Measurements from ENCODE around the gene BCKDHB.
A peak's percentile ranks its signal among the peaks of the same experiment; 100 is the strongest.

The BCKDHB gene

DNA sequence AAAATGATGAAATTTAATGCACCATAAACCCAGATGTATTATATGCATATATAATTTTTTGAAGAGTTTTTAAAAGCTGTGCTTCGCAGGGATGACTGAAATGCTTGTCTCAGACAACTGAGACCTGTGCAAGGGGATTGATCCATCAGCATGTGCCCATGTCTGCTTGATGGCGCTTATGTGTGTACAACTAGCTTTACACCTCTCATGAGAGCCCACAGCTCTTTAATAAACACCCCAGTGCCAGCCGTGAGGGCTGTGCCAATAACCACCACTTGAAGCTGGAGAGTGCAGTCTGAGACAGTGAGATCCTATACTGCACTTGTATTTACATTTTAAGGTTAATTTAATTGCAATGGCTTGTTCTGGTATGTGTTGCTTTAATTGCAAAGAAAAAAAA, 225.5 kb downstream of the BCKDHB start:
- no peak for DNase-seq

GRCh38 chr6:80333342-80333741, 226.9 kb downstream of the BCKDHB start:
- no peak for DNase-seq

- DNase-seq: no peak
Observed at GRCh38 chr6:80335121-80335531, 228.7 kb downstream of the BCKDHB start.

DNA sequence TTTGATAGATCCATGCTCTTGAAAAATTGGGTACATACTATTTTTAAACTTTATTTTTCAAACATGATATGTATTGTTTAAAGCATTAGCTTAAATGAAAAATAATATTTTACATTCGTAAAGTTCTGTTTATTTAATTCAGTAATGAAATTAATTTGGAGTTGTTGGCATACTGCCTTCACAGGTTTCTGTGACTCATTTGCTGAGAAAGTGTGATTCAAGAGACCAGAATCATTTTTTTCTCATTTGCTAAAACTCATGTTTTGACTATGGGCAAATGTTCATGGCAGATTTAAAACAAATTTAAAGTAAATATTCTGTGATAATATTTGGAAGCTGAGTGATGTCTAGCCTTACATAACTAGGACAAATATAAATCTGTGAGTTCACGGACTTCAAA, 230.4 kb downstream of the BCKDHB start:
- DNase-seq: no peak

DNA sequence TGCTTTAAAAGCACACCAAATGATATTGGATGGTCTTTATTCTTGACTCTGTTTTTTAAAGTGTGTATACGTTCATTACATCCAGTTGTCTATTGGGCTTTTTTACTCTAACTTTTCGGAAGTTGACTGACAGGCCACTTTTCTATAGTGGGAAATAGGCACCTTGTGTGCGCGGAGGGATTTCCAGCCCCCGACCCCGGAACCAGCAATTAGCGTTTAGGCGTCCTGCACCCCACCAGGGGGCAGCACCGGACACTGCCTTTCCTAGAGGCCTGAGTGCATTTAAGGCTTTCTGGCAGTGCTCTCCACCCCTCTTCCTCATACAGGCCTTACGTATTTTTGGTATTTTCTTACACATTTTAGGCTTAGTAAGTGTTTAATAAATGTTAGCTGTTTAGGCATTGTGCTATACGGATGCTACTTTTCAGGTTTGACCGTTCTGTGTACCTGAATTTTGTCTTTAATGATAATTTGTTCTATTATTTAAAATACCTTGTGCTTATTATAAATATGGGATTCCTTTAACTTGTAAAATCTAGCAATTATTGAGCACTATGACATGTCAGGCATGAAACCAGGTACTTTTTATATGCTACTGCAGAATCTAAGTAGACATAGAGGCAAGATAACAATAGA, 231.8 kb downstream of the BCKDHB start:
- DNase-seq: peak; percentile 16 to 60 (median 46)

DNA sequence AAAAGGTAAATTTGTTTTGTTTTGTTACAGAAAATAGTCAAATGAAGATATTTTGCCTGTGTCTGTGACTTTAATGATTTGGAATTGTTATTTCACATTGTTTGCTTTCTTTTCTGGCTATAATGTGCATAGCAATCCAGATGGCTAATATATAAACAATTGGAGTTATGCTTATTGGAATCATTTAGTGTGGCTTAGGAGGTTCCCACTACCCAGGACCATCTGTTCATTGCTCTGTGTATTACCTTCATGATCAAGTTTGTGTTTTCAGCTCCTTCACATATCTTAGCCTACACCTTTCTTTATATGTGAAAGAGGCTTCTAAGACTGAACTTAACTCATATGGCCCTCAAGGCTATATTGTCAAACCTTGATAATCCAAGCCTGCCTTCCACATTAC, 232.9 kb downstream of the BCKDHB start:
- no peak for DNase-seq

DNA sequence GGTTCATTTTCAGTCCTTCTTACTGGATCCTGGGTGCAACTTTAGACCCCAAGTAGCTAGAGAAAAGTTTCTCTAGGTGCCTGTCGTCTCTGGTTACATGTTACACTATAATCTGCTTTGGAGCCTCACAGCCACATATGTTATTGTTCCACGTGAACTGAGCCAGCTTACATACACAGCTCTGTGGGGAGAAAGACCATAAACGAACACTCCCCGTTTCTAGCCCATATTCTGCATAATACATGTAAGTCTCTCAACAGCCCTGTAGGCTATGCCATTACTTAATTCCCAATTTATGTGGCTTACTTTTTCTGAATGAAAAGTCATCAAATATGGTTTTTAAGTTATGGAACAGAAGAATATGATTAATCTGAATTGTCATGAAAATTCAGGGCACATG, 233.8 kb downstream of the BCKDHB start:
- no peak for DNase-seq

- no peak for DNase-seq
Observed at GRCh38 chr6:80340686-80341085, 234.2 kb downstream of the BCKDHB start.

DNA sequence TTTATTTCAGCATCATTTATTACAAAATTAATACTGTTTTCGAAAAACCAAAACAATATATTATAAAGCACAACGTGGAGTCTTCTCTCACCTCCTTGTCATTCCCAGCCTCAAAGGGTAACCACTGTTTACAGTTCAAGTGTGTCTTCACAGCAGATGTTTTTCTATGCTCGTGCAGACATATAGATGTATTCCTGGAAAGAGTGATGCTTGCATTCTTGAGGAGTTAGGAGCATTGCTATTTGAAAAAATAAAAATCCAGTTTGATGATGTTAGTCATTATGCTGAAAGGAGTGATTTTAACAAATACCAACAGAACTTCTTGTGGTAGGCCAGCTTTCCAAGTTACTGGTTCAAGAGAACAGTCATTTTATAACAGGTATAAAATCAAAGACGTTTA, 234.9 kb downstream of the BCKDHB start:
- DNase-seq: no peak

- no peak for DNase-seq
Observed at GRCh38 chr6:80343511-80343910, 237.0 kb downstream of the BCKDHB start.

GRCh38 chr6:80347101-80347500, 240.6 kb downstream of the BCKDHB start:
- no peak for DNase-seq

GRCh38 chr6:80348263-80348662, 241.8 kb downstream of the BCKDHB start:
- no peak for DNase-seq

GRCh38 chr6:80356000-80356399, 249.5 kb downstream of the BCKDHB start:
- no peak for DNase-seq

GRCh38 chr6:80356545-80356944, 250.1 kb downstream of the BCKDHB start:
- no peak for DNase-seq

DNA sequence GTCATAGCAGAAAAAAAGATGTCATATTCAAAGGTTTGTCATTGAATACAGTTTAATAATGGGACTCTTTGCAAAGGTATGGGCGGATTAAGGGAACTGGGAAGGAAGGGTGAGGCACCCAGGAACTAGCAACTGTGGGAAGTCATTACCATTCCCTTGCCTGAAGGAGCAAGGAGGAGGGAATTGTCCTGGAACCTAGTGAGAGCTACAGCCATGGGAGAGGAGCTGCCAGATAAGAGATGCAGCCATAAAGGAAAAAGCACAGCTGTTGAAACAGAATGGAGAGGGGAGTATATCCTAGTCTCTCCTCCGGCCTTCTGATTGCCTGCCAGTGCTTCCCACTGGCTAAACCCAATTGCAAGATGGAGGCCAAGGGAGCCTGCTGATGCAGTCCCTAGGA, 250.6 kb downstream of the BCKDHB start:
- no peak for DNase-seq

- no peak for DNase-seq
Observed at GRCh38 chr6:80357674-80358073, 251.2 kb downstream of the BCKDHB start.

DNA sequence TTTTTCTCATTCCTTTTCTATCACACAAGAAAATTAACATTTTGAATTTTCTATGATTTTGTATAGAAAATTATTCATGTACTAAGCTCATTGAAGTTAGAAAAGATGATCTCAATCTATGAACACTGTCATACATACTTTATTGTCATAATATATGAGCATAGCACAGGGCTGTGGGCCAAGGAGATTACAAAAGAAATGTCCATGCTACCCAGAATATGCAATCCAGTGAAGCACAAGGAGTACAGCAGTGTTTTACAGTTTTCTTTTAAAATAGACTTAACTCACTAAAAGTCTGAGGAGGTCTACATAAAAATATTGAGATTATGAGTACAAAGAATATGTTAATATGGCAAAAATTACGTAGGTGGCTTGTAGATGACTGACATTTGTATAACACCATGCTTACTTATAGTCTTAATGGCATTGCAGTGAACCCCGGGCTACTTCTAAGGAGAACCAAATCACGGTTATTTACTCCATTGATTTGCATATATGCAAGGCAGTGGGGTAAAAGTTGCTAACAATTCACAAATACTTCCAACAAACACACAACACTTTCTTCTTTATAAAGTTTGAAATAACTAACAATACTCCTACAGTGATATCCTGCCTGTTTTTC, 257.1 kb downstream of the BCKDHB start:
- DNase-seq: no peak

DNA sequence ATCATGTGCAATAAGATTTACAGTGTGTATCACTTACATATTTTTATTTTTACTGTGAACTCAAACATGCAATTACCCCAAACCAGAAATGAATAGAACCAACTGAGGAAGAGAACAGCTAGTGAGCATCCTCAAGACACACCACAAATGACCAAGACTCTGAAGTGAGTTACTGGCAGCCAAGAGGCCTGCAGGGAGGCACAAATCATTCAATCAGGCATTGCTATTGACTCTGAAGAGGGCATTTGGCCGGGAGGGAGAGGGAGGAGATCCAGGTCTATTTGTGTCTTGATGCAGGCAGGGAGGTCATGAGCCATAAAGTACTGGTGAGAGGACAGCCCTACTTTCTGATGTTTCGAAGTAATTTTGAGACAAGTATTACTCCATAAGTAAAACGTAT, 257.7 kb downstream of the BCKDHB start:
- DNase-seq: no peak

- no peak for DNase-seq
Observed at GRCh38 chr6:80366051-80366450, 259.6 kb downstream of the BCKDHB start.

DNA sequence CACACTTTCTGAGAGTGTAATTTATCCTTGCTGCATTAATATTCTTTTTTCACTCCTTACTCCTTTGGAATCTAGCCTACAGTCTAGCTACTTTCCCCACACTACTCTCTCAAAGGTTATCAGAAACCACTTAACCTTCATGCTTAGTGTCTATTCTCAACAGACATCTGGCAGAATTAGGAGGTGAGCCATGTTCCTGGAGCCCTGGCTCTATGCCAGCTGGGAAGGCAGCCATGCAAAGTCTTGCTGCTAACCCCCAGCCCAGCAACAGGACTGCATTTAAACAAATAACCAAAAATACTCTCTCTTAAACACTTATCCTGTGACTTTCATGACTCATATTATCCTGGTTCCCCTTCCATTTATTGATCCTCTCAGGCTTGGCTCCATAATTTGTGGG, 260.2 kb downstream of the BCKDHB start:
- no peak for DNase-seq

DNA sequence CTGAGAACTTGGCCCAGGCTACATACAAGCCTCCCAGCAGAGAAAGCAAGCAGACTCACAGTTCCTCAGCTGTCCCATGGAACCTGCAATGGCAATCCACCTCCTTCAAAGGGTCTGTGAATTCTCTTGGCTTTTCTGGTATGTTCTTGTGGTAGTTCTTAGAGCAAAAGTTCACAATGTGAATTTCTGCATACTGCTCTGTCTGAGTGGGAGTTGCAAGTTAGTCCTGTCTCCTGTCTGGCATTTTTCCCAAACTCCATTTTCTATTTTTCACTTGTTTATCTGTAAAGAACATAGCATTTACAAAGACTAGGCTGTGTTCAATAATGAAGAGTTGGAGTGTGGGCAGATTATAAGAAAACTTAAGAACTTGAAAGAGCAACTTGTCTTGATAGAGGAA, 269.9 kb downstream of the BCKDHB start:
- no peak for DNase-seq

GRCh38 chr6:80380566-80380965, 274.1 kb downstream of the BCKDHB start:
- DNase-seq: no peak

GRCh38 chr6:80382811-80383210, 276.3 kb downstream of the BCKDHB start:
- DNase-seq: no peak

DNA sequence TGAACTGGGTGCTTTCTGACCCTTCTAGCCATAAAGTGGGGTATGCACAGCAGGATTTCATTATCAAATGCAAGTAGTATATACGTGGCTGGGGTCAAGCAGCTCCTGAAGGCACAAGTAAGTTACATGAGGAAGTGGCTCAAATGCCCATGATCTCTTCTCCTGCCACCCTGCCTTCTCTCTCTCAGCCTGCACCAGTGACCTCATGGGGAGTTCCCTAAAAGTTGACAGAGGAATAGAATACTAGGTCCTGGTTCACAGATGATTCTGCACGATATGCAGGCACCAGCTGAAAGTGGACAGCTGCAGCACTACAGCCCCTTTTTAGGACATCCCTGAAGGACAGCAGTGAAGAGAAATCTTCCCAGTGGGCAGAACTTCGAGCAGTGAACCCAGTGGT, 282.0 kb downstream of the BCKDHB start:
- DNase-seq: no peak
